Measurements from ENCODE around the gene VIL1. TPM values are rescaled to one million over a fixed set of nuclear protein-coding genes. Genes with fewer than 3 reads are reported as not detected.

The VIL1 gene
- total and polyA plus RNA-seq, 2 of the 13 experiments (the other 11 are each of a cell fraction or from before 2014, with no cell fraction given) = 287 to 301 TPM

DNA sequence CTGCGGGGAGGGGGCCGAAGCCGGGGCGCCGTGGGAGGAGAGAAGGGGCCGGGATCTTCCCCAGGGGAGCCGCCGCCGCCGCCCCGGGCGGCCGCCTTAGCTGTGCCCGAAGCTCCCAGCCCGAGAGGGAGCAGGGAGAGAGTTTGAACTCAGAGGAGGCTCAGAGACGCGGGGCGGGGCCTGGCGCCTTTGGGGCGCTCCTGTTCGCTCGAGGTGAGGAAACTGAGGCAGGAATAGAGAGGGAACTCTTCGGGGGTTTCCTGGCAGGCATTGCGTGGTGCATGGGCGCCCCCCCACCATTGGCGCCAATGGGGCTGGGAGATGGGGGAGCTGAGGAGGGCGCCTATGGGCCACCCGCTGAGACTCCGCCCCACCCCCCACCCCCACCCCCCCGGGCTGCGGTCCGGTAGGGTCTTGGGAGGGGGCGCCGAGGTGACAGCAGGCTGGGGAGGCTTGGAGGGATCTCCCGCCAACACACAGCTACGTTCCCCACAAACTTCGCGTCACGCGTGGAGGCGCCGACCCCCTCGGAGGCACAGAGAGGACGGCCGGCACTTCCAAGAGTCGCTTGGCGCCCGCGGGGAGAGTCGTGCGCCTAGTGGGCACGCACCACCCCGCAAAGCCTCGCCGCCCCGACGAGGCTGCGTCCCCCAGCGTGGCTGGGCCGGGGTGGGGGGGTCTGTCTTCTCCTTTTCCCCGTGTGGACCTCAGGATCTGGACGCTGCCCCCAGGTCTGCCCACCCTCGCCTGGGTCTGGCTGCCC is 18.6 kb upstream of the VIL1 start (continued):
- TF ChIP-seq REPIN1 (CRISPR knock-in tag; IDR thresholded peaks at IDR 0.05; ENCODE audit: borderline replicate concordance, low read depth) (no peak; the same call in 1 of the 2 replicates), ZBTB8A (CRISPR knock-in tag; IDR thresholded peaks at IDR 0.05; ENCODE audit: borderline replicate concordance, low read depth) (no peak), ZSCAN30 (CRISPR knock-in tag; IDR thresholded peaks at IDR 0.05) (peak; percentile 93), BHLHE40 (IDR thresholded peaks at IDR 0.05; ENCODE audit: low read length) (no peak), ZNF10 (CRISPR knock-in tag; IDR thresholded peaks at IDR 0.05; ENCODE audit: borderline replicate concordance, low read depth) (no peak), WIZ (CRISPR knock-in tag; IDR thresholded peaks at IDR 0.05) (no peak), EP300 (IDR thresholded peaks at IDR 0.05; ENCODE audit: low read depth in 2 of 2, low read length in 2 of 2) (no peak; a peak in 1 of 4 replicates), EP300 (CRISPR knock-in tag; IDR thresholded peaks at IDR 0.05; ENCODE audit: borderline replicate concordance) (no peak), ZNF432 (CRISPR knock-in tag; IDR thresholded peaks at IDR 0.05; ENCODE audit: borderline replicate concordance) (peak; percentile 88), POLR2G (IDR thresholded peaks at IDR 0.05; ENCODE audit: low read depth, low read length) (peak; percentile 91), CC2D1A (CRISPR knock-in tag; IDR thresholded peaks at IDR 0.05) (0 out of 2 replicates have a peak, but pooled peaks have one; percentile 39), KDM3A (CRISPR knock-in tag; IDR thresholded peaks at IDR 0.05; ENCODE audit: low read depth) (no peak), FIP1L1 (IDR thresholded peaks at IDR 0.05; ENCODE audit: borderline replicate concordance, insufficient read depth, low read depth, low read length) (no peak), MAZ (IDR thresholded peaks at IDR 0.05; ENCODE audit: borderline replicate concordance, low read depth, low read length) (no peak; the same call in 1 of the 2 replicates), MAZ (CRISPR knock-in tag; IDR thresholded peaks at IDR 0.05; ENCODE audit: low read depth) (peak; percentile 89; the same call in 1 of the 2 replicates), ZNF780A (CRISPR knock-in tag; IDR thresholded peaks at IDR 0.05) (no peak), ZFYVE20 (CRISPR knock-in tag; IDR thresholded peaks at IDR 0.05; ENCODE audit: borderline replicate concordance, low read depth) (peak; percentile 82; the same call in 1 of the 2 replicates), SIN3B (IDR thresholded peaks at IDR 0.05; ENCODE audit: low read length) (no peak), GATA4 (IDR thresholded peaks at IDR 0.05; ENCODE audit: borderline replicate concordance, low read depth) (peak; percentile 26; the same call in 1 of the 2 replicates), HHEX (CRISPR knock-in tag; IDR thresholded peaks at IDR 0.05) (no peak), PCBP1 (IDR thresholded peaks at IDR 0.05; ENCODE audit: borderline replicate concordance, low read depth, low read length) (peak; percentile 97)
- TF ChIP-seq, protein P1, sequence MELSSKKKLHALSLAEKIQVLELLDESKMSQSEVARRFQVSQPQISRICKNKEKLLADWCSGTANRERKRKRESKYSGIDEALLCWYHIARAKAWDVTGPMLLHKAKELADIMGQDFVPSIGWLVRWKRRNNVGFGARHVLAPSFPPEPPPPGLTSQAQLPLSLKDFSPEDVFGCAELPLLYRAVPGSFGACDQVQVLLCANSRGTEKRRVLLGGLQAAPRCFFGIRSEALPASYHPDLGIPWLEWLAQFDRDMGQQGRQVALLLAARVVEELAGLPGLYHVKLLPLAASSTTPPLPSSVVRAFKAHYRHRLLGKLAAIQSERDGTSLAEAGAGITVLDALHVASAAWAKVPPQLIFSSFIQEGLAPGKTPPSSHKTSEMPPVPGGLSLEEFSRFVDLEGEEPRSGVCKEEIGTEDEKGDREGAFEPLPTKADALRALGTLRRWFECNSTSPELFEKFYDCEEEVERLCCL (CRISPR knock-in tag; IDR thresholded peaks at IDR 0.05; ENCODE audit: borderline replicate concordance) = no peak; the same call in 1 of the 2 replicates
- TF ChIP-seq, protein P2, sequence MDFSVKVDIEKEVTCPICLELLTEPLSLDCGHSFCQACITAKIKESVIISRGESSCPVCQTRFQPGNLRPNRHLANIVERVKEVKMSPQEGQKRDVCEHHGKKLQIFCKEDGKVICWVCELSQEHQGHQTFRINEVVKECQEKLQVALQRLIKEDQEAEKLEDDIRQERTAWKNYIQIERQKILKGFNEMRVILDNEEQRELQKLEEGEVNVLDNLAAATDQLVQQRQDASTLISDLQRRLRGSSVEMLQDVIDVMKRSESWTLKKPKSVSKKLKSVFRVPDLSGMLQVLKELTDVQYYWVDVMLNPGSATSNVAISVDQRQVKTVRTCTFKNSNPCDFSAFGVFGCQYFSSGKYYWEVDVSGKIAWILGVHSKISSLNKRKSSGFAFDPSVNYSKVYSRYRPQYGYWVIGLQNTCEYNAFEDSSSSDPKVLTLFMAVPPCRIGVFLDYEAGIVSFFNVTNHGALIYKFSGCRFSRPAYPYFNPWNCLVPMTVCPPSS (IDR thresholded peaks at IDR 0.05) = no peak
- TF ChIP-seq, protein P3, sequence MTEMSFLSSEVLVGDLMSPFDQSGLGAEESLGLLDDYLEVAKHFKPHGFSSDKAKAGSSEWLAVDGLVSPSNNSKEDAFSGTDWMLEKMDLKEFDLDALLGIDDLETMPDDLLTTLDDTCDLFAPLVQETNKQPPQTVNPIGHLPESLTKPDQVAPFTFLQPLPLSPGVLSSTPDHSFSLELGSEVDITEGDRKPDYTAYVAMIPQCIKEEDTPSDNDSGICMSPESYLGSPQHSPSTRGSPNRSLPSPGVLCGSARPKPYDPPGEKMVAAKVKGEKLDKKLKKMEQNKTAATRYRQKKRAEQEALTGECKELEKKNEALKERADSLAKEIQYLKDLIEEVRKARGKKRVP (CRISPR knock-in tag; IDR thresholded peaks at IDR 0.05) = no peak; a peak in 1 of 4 replicates
- TF ChIP-seq, protein P4, sequence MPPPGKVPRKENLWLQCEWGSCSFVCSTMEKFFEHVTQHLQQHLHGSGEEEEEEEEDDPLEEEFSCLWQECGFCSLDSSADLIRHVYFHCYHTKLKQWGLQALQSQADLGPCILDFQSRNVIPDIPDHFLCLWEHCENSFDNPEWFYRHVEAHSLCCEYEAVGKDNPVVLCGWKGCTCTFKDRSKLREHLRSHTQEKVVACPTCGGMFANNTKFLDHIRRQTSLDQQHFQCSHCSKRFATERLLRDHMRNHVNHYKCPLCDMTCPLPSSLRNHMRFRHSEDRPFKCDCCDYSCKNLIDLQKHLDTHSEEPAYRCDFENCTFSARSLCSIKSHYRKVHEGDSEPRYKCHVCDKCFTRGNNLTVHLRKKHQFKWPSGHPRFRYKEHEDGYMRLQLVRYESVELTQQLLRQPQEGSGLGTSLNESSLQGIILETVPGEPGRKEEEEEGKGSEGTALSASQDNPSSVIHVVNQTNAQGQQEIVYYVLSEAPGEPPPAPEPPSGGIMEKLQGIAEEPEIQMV (CRISPR knock-in tag; IDR thresholded peaks at IDR 0.05; ENCODE audit: low read depth) = 0 out of 2 replicates have a peak, but pooled peaks have one; percentile 8

Measured in HepG2 (cell line).